Duodenal mucosa (tissue), 2 donors: ENCODE results near the gene LTBP2.
"Not testable (repeated sequence)": the region's sequence is repeated elsewhere in the genome, so short reads cannot be mapped to it uniquely, and the experiment has no call there.

ENCODE experiments used
- H3K27ac ChIP-seq: one replicate; pipeline ENCODE4 v1.7.0; 2013; ENCODE audit warnings: low read depth, low read length
- H3K27me3 ChIP-seq, 2 donors: one replicate each; pipeline ENCODE4 v1.7.0; 2013; ENCODE audit warnings: low read length in 2 of 2, control low read depth in 1 of 2; ENCODE audit not compliant: insufficient read depth in 2 of 2, control insufficient read depth in 1 of 2
- H3K36me3 ChIP-seq, 2 donors: one replicate each; pipeline ENCODE4 v1.7.0; 2013; ENCODE audit warnings: low read length in 2 of 2, control low read depth in 1 of 2; ENCODE audit not compliant: insufficient read depth in 2 of 2, control insufficient read depth in 1 of 2
- H3K4me1 ChIP-seq, 2 donors: one replicate each; pipeline ENCODE4 v1.7.0; 2013; ENCODE audit warnings: low read length in 2 of 2, control low read depth in 1 of 2; ENCODE audit not compliant: insufficient read depth in 2 of 2, control insufficient read depth in 1 of 2
- H3K4me3 ChIP-seq, 2 donors: one replicate each; pipeline ENCODE4 v1.7.0; 2013; ENCODE audit warnings: low read length in 2 of 2, low read depth in 1 of 2
- H3K9ac ChIP-seq, 2 donors: one replicate each; pipeline ENCODE4 v1.7.0; 2013; ENCODE audit warnings: low read length in 2 of 2, low read depth in 1 of 2
- H3K9me3 ChIP-seq, 2 donors: one replicate each; pipeline ENCODE4 v1.7.0; 2013; ENCODE audit warnings: low read length in 2 of 2, control low read depth in 1 of 2; ENCODE audit not compliant: control insufficient read depth in 1 of 2

The LTBP2 gene

DNA sequence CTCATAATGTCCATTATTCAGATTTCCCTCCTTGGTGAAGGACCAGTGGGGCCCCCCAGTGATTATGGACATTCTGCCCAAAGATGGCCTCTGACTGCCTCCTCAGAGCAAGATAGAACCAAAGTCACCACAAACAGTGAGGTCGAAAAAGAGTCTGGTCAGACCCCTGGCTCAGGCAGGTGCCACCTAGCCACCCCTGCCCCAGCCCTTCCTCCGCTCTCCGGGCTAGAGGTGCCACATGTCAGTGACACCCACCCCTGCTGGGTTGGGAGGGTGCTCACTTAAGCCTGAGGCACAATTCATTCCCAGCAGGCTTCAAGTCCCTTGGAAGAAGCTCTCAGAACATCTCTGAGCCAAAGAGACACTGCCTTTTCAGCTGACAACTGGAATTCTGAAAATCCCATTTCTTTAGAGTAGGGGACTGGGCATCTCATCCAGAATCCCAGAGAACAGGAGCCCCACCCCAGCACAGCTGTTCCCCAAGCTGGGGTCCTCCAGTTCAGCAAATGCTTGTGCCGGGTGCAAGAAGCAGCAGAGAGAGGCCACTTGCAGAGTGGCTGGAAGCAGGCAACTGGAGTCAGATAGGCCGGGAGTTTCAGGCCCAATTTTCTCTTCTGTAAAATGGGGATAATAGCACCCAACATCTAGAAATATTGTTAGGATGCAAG is 68.1 kb downstream of the LTBP2 start:
- Histone ChIP-seq H3K4me3 (no peak overlapping the region), H3K27me3 (no peaks in the 10 kb centered on the region), H3K9ac (no peak overlapping the region), H3K27ac (no peak overlapping the region), H3K9me3 (no peaks in the 10 kb centered on the region), H3K36me3 (no peaks in the 10 kb centered on the region), H3K4me1 (no peaks in the 10 kb centered on the region)

DNA sequence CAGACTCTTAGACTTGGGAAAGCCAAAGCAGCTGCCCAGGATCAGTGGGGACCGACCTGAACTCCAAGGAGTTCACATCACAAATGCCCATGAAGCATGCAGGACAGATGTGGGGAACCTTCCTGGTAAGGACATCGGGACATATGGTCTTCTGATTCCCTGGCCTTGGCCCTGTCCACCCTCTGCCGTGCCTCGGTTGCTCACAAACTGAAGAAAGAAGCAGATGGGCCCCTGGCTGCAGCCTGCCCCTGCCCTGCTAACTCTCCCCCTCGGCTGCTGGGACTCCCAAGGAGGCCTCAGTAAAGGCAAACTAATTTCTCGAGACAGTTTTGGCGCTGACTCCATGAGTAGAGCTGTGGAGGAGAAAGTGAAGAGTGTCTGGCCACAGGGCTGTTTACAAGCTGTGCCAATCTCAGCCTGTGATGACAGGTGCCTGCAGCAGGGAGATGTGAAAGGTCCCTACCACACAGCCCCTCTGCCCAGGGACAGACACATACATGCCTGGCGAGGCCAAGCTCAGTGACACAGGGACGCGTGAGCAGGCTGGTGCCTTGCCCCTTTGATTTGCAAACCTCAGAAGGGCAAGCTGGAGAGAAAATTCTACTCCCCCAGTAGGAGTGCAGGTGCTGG is 69.9 kb downstream of the LTBP2 start:
- no peak overlapping the region for H3K4me3 ChIP-seq
- H3K9ac ChIP-seq = no peak overlapping the region
- H3K36me3 ChIP-seq = no peaks in the 10 kb centered on the region
- H3K9me3 ChIP-seq = no peaks in the 10 kb centered on the region
- no peaks in the 10 kb centered on the region for H3K27me3 ChIP-seq
- H3K4me1 ChIP-seq = no peaks in the 10 kb centered on the region
- H3K27ac ChIP-seq = no peak overlapping the region

DNA sequence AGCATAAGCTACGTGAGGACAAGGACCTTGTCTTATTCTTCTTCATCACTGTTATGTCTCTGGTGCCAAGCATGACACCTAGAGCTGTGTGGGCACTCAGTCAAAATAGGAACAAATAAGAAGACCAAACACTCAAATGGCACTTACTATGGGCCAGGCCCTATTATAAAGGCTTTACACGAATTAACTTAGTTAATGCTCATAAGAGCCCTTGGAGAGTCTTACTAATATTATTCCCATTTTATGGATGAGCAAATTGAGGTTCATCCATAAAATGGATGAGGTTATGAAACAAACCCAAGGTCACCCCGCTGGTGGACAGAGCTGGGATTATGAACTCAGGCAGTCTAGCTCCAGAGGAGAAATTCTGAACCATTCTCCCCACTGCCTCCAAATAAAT is 70.8 kb downstream of the LTBP2 start:
- Histone ChIP-seq H3K27me3 (no peaks in the 10 kb centered on the region), H3K9me3 (no peaks in the 10 kb centered on the region), H3K4me1 (no peaks in the 10 kb centered on the region)

DNA sequence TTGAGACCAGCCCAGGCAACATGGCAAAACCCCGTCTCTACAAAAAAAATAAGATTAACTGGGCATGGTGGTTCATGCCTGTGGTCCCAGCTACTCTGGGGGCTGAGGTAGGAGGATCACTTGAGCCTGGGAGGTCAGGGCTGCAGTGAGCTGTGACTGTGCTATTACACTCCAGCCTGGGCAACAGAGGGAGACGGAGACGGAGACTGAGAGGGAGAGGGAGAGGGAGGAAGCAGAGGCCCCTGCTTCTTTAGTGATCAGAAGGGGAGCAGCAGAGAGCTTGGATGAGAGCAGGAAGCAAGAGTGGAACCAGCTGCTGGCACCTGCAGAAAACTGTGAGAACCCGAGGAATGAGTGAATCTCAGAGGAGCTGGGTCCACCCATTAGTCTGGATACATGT is 72.5 kb downstream of the LTBP2 start:
- H3K4me1 ChIP-seq = no peaks in the 10 kb centered on the region
- no peaks in the 10 kb centered on the region for H3K9me3 ChIP-seq
- H3K36me3 ChIP-seq = no peaks in the 10 kb centered on the region
- H3K27ac ChIP-seq = no peak overlapping the region
- H3K4me3 ChIP-seq = no peak overlapping the region
- no peaks in the 10 kb centered on the region for H3K27me3 ChIP-seq
- no peak overlapping the region for H3K9ac ChIP-seq

More for the DNA sequence above, 70.8 kb downstream of the LTBP2 start:
- Histone ChIP-seq H3K36me3 (no peaks in the 10 kb centered on the region), H3K4me3 (no peak overlapping the region), H3K9ac (no peak overlapping the region), H3K27ac (no peak overlapping the region)

DNA sequence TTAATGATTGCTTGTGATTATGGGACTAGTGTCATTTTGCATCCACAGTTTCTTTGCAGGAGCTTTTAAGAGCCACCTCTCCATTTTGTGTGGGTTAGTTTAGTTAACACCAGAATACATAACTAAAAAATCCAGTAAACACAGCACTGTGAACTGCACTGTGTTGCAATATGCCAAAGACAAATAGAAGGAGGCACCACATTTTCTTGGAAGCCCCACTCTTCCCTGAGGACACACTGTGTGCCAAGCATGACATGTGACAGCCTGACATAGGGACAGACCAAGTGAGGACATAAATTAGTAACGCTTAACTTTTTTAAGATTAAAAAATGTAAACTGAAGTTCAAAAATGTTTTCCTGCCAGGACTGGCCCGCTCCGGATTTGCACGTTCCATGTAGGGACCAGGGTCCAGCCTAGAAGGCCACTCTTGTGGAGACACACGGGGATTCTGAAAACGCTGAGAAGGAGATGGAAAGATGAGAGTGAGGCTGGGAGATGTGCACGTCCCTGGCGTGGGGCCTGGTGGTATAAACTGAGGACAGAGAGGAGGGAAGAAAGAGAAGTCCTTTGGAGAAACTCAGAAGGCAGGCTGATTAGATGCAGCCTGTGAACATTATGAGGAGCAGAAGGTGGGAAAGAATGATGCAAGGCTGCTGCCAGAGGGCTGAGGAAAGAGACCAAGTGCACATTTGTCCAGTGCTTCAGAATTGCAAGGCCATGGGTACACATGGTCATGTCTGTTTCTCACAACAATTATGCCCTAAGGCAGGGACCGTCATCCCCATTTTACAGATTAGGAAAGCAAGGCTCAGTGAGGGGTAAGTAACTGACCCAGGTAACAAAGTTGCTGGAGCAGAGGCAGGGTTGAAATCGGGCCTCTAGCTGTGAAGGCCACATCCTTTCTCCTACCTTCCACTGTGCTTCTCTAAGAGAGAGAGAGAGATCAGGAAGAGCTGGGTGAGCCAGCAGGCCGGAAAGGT is 73.3 kb downstream of the LTBP2 start:
- Histone ChIP-seq H3K4me3 (no peak overlapping the region), H3K27me3 (no peaks in the 10 kb centered on the region), H3K9ac (no peak overlapping the region), H3K9me3 (no peaks in the 10 kb centered on the region), H3K4me1 (no peaks in the 10 kb centered on the region), H3K36me3 (no peaks in the 10 kb centered on the region), H3K27ac (no peak overlapping the region)

DNA sequence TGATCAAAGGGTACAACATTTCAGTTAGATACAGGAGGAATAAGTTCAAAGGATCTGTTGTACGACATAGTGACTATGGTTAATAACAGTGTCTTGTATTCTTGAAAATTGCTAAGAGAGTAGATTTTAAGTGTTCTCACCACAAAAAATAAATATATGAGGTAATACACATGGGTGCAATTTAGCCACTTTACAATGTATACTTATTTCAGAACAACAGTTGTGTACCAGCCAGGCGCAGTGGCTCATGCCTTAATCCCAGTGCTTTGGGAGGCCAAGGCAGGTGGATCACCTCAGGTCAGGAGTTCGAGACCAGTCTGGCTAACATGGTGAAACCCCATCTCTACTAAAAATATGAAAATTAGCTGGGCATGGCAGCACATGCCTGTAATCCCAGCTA is 75.7 kb downstream of the LTBP2 start:
- not testable (repeated sequence) for H3K27ac ChIP-seq, H3K4me3 ChIP-seq, H3K9me3 ChIP-seq, H3K4me1 ChIP-seq, H3K9ac ChIP-seq, H3K27me3 ChIP-seq, H3K36me3 ChIP-seq

DNA sequence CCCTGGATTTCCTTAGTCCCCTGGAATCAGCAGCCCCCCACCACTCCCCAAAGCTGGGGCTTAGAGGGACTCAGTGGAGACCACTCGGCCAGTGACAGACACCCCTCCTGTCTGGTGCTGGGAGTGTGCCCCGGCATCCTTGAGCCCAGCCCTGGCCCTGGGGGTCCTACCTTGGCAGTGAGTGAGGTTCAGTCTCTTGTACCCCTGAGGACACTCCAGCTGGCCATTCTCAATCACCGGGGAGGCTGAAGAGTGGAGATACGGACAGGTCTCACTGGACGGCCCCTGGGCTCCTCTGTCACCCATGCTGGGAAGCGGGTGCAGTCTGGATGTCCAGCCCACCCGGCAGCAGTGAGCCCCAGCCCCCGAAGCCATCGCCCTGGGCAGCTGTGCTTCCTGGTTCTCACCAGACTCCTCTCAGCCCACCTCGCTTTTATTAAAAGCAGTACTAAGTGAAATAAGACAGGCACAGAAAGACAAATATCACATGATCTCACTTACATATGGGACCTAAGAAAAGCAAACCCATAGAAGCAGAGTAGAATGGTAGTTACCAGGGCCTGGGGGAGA is 76.2 kb downstream of the LTBP2 start:
- no peaks in the 10 kb centered on the region for H3K4me1 ChIP-seq
- H3K9me3 ChIP-seq = no peaks in the 10 kb centered on the region
- no peaks in the 10 kb centered on the region for H3K27me3 ChIP-seq
- H3K9ac ChIP-seq = no peak overlapping the region
- no peak overlapping the region for H3K4me3 ChIP-seq
- no peak overlapping the region for H3K27ac ChIP-seq
- no peaks in the 10 kb centered on the region for H3K36me3 ChIP-seq

DNA sequence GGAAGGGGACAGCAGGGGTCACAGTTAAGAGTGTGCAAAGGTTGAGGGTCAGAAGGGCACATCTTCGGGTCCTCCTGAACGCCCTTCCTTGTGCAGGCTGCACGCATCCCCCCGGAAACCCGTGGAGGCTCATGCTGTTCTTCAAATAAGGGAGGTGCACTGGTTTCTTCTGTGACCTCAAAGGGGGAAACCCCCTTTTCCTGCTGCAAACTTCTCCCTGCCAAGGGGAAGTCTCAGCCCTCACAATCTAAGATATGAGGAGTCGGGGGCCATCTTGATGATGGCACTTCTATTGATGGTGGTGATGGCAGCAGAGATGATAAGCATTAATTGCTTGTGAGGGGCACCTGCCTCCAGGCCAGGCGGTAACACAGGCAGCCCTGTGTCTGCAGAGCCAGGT is 78.5 kb downstream of the LTBP2 start:
- no peaks in the 10 kb centered on the region for H3K36me3 ChIP-seq
- no peak overlapping the region for H3K4me3 ChIP-seq
- no peaks in the 10 kb centered on the region for H3K9me3 ChIP-seq
- H3K9ac ChIP-seq = no peak overlapping the region
- no peaks in the 10 kb centered on the region for H3K4me1 ChIP-seq
- H3K27ac ChIP-seq = no peak overlapping the region
- H3K27me3 ChIP-seq = no peaks in the 10 kb centered on the region

DNA sequence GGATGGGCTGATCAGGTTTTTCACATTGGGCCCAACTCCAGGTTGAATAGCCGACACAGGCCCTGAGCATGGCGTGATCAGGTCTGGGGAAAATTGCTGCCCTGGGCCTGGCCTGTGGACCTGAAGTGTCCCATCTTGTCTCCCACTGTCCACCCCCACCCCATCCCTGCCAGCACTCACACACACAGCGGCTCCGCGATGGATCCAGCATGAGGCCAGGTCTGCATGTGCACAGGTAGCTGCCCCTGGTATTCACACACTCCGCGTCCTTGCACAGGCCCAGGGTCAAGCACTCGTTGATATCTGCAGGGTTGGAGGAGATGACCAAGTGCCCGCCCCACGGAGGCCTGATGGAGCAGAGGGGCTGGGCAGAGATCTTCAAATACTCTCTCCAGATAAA is 79.8 kb downstream of the LTBP2 start:
- Histone ChIP-seq H3K9me3 (no peaks in the 10 kb centered on the region), H3K36me3 (no peaks in the 10 kb centered on the region), H3K27me3 (no peaks in the 10 kb centered on the region), H3K27ac (no peak overlapping the region), H3K4me1 (no peaks in the 10 kb centered on the region), H3K9ac (no peak overlapping the region), H3K4me3 (no peak overlapping the region)

DNA sequence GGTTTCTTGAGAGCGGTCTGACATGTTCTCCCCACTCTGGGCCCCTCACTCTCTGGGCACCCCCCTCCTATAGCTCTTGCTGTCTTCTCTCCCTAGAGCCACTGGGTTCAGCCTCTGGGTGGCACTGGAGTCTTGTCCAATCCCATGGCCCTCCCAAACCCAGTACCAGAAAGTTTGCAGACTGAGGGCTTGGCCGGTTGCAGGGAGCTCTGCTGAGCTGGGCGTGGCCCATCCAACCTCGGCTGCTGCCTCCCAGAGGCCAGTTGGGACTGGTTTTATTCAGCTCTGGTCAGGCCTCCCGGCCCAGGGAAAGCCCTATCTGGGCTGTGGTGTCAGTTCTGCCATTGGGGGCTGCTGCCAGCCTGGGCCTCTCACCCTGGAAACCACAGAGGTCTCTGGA is 80.6 kb downstream of the LTBP2 start:
- Histone ChIP-seq H3K36me3 (no peaks in the 10 kb centered on the region), H3K4me1 (no peaks in the 10 kb centered on the region), H3K9me3 (no peaks in the 10 kb centered on the region), H3K27me3 (no peaks in the 10 kb centered on the region), H3K4me3 (no peak overlapping the region), H3K9ac (no peak overlapping the region), H3K27ac (no peak overlapping the region)
